SK-N-SH (cell line): ENCODE measurements around the gene ADCY7. TPM values are rescaled to one million over a fixed set of nuclear protein-coding genes. Genes with fewer than 3 reads are reported as not detected.
A peak's percentile ranks its signal among the peaks of the same experiment; 100 is the strongest.

ENCODE experiments used
- CTCF ChIA-PET: fragments of 300-600, 350-600 bp; formaldehyde crosslinking; extraction: SDS; loops from one replicate; lab custom pipeline; 2021; lab: Yijun Ruan, JAX
- POLR2A ChIA-PET: fragments of 350-600 bp; sonication (Branson Sonifier 250); formaldehyde crosslinking; extraction: SDS; loops from one replicate; lab custom pipeline; 2020; ENCODE audit warnings: antibody characterized with exemption, inconsistent platforms; lab: Yijun Ruan, JAX
- DNase-seq: peaks from one replicate; pipeline ENCODE4 v3.0.0; 2012
- H2AFZ ChIP-seq: fragments of 200-600 bp; sonication (generic); 2 replicates; pipeline ENCODE4 v1.8.1; 2016; ENCODE audit warnings: antibody characterized with exemption, mild to moderate bottlenecking, low read depth
- H3F3A ChIP-seq: fragments of 200-600 bp; sonication (generic); replicated peaks from 2 replicates; pipeline ENCODE3; 2016; ENCODE audit warnings: antibody characterized with exemption, mild to moderate bottlenecking; ENCODE audit not compliant: insufficient read depth
- H3K27ac ChIP-seq, 2 experiments: fragments of 200-500 bp in 1 of 2; fragments of 200-600 bp in 1 of 2; sonication (Bioruptor generic) in 1 of 2; sonication (generic), shearing (Covaris generic) in 1 of 2; 2 replicates each; pipeline versions ENCODE4 v1.5.1 to v1.6.1; 2014 to 2016; ENCODE audit warnings: low read depth in 2 of 2, inconsistent platforms in 1 of 2, low read length in 1 of 2, mild to moderate bottlenecking in 1 of 2, mixed read lengths in 1 of 2
- H3K27me3 ChIP-seq: fragments of 200-600 bp; sonication (generic), shearing (Covaris generic); 2 replicates; pipeline ENCODE4 v1.6.1; 2016; ENCODE audit warnings: mixed run types; ENCODE audit not compliant: insufficient read depth
- H3K36me3 ChIP-seq, 2 experiments: fragments of 200-500 bp in 1 of 2; fragments of 200-600 bp in 1 of 2; sonication (Bioruptor generic) in 1 of 2; sonication (generic) in 1 of 2; replicated peaks in 1 of 2; 2 replicates each; pipeline versions ENCODE3 to v1.5.1; 2014 to 2016; ENCODE audit warnings: low read length in 1 of 2, mild to moderate bottlenecking in 1 of 2; ENCODE audit not compliant: insufficient read depth in 2 of 2, control insufficient read depth in 1 of 2
- H3K4me1 ChIP-seq, 2 experiments: fragments of 200-500 bp in 1 of 2; fragments of 200-600 bp in 1 of 2; sonication (Bioruptor generic) in 1 of 2; sonication (generic), shearing (Covaris generic) in 1 of 2; 2 replicates each; pipeline versions ENCODE4 v1.5.1 to v1.6.1; 2014 to 2016; ENCODE audit warnings: low read depth in 1 of 2, low read length in 1 of 2, mixed run types in 1 of 2; ENCODE audit not compliant: insufficient read depth in 2 of 2, control insufficient read depth in 1 of 2
- H3K4me2 ChIP-seq: fragments of 200-600 bp; sonication (generic), shearing (Covaris generic); 2 replicates; pipeline ENCODE4 v1.6.1; 2017; ENCODE audit warnings: mixed run types
- H3K4me3 ChIP-seq, 2 experiments: fragments of 200-500 bp in 1 of 2; fragments of 200-600 bp in 1 of 2; sonication (Bioruptor generic) in 1 of 2; sonication (generic), shearing (Covaris generic) in 1 of 2; 2 replicates each; pipeline versions ENCODE4 v1.5.1 to v1.8.1; 2014 to 2016; ENCODE audit warnings: low read depth in 2 of 2, inconsistent platforms in 1 of 2, low read length in 1 of 2, mild to moderate bottlenecking in 1 of 2, mixed read lengths in 1 of 2, moderate library complexity in 1 of 2
- H3K79me2 ChIP-seq: fragments of 200-600 bp; sonication (generic); 2 replicates; pipeline ENCODE4 v1.8.1; 2017; ENCODE audit warnings: mild to moderate bottlenecking; ENCODE audit not compliant: insufficient read depth
- H3K9ac ChIP-seq: fragments of 200-600 bp; sonication (generic); 2 replicates; pipeline ENCODE4 v1.6.1; 2017; ENCODE audit warnings: mixed run types
- H3K9me2 ChIP-seq: fragments of 200-600 bp; sonication (generic); 2 replicates; pipeline ENCODE4 v1.6.1; 2017; ENCODE audit warnings: mixed run types
- H3K9me3 ChIP-seq: fragments of 200-600 bp; sonication (generic); 2 replicates; pipeline ENCODE4 v1.6.1; 2017; ENCODE audit warnings: mixed run types, mild to moderate bottlenecking, moderate library complexity
- H4K20me1 ChIP-seq: fragments of 200-600 bp; sonication (generic); 2 replicates; pipeline ENCODE4 v1.6.1; 2017; ENCODE audit warnings: mild to moderate bottlenecking, mixed run types; ENCODE audit not compliant: insufficient read depth
- EP300 ChIP-seq, 2 experiments: IDR thresholded peaks; 2 replicates each; pipeline versions ENCODE4 v1.4.0 to v1.6.1; 2012; ENCODE audit warnings: borderline replicate concordance in 1 of 2, low read depth in 1 of 2, low read length in 1 of 2
- FOSL2 ChIP-seq: IDR thresholded peaks from 2 replicates; pipeline ENCODE4 v1.4.0; 2012; ENCODE audit warnings: low read depth, mild to moderate bottlenecking, moderate library complexity, borderline replicate concordance
- FOXJ3 ChIP-seq: sonication (generic); formaldehyde crosslinking; IDR thresholded peaks from 2 replicates; pipeline ENCODE4 v1.5.1; 2020; ENCODE audit warnings: mild to moderate bottlenecking, missing genetic modification reagents
- FOXM1 ChIP-seq: IDR thresholded peaks from 2 replicates; pipeline ENCODE4 v1.4.0; 2012; ENCODE audit warnings: low read depth, mild to moderate bottlenecking
- GATA2 ChIP-seq: sonication (generic); formaldehyde crosslinking; IDR thresholded peaks from 2 replicates; pipeline ENCODE4 v1.5.0; 2020; ENCODE audit warnings: mild to moderate bottlenecking, missing genetic modification reagents
- MEF2A ChIP-seq: IDR thresholded peaks from 2 replicates; pipeline ENCODE4 v1.4.0; 2012; ENCODE audit warnings: low read depth, borderline replicate concordance
- NFIC ChIP-seq: IDR thresholded peaks from 2 replicates; pipeline ENCODE4 v1.4.0; 2012; ENCODE audit warnings: borderline replicate concordance
- RAD21 ChIP-seq: IDR thresholded peaks from 2 replicates; pipeline ENCODE4 v1.6.1; 2012; ENCODE audit warnings: mild to moderate bottlenecking, low read length
- SIN3A ChIP-seq: IDR thresholded peaks from 2 replicates; pipeline ENCODE4 v1.6.1; 2012; ENCODE audit warnings: low read depth, mild to moderate bottlenecking, low read length, moderate library complexity, borderline replicate concordance
- SMC3 ChIP-seq: IDR thresholded peaks from 2 replicates; pipeline ENCODE4 v1.6.1; 2012; ENCODE audit warnings: low read depth, low read length, improper control_type of control experiment
- TCF12 ChIP-seq: IDR thresholded peaks from 2 replicates; pipeline ENCODE4 v1.4.0; 2012
- WGBS: methylation state at CpG from one replicate; pipeline ENCODE4 v1.1.6; 2017; ENCODE audit warnings: low lambda C conversion rate; 5-methylcytosine and 5-hydroxymethylcytosine counted together
- polyA plus RNA-seq, 3 experiments: library from polyadenylated mRNA; depleted of rRNA; stranded (reverse); fragments of >200 nt; gene quantifications; 2 replicates each; pipeline ENCODE4 v1.2.3, GENCODE V29; 2012
- TF ChIP-seq, protein P1 (sequence below): IDR thresholded peaks from 2 replicates; pipeline ENCODE4 v1.6.1; 2012; ENCODE audit warnings: mild to moderate bottlenecking, low read depth, low read length, moderate library complexity
- TF ChIP-seq, protein P2 (sequence below): fragments of 200-600 bp; sonication (generic); IDR thresholded peaks from 2 replicates; pipeline ENCODE4 v1.6.1; 2017; ENCODE audit warnings: antibody characterized with exemption, mild to moderate bottlenecking, moderate library complexity
- TF ChIP-seq, protein P3 (sequence below): fragments of 150-350 bp; IDR thresholded peaks from 2 replicates; pipeline ENCODE4 v1.6.1; 2017; ENCODE audit warnings: antibody characterized with exemption, low read length, low read depth, borderline replicate concordance

Gene ADCY7
- polyA plus RNA-seq, 1 of the 3 experiments (the other 2 are of a cell fraction) = 14.3 TPM

DNA sequence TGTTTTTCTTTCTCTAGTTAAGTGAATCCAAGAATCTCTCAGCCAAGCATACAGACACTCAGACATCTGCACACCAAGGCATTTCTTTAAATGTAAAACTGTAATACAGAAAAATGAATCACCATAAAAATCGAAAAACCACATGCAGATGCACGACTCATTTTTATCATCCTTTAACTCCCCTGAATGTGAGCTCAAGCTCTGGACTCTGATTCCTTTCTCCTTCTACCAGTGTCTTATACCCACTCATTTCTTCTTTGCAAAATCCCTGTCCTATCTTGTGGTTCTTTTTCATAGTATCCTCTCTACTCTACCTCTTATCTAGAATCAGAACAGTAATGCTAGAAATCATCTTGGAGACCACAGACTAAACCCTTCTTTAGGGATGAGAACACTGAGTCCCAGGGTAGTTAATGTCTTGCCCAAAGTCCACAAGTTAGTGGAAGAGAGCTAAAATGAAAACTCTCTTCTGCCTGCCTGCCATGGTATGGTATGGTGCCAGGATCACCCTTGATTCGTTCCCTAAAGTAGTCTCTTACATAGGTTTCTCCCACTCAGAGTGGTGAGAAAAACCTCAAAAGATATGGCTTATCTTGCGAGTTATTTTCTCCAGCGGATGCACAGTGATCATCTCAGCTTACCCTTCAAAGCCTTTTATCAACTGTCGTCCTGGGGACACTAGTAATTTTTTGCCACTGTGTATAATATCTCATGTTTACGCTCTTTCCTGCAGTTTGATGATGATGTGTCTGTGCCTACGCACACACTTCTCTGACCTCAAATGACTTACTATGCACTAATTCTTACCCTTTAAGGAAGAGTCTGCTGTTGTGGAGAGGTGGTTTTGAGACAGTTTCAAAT lies 72.2 kb downstream of the ADCY7 start:
- Histone ChIP-seq H3F3A (no peaks in the 10 kb centered on the region), H4K20me1 (no peaks in the 10 kb centered on the region), H3K36me3 (peaks cover 58 to 69% of the 10 kb centered on the region in 2 experiments), H3K9me3 (no peaks in the 10 kb centered on the region), H3K79me2 (0 out of 2 replicates have a peak, but pooled peaks cover 5% of the 10 kb centered on the region), H3K27ac (peak overlapping the region in 1 of 2 experiments; percentile 25; a peak in 1 of 4 replicates), H3K27me3 (no peaks in the 10 kb centered on the region), H2AFZ (no peak overlapping the region), H3K9me2 (no peaks in the 10 kb centered on the region), H3K4me1 (peaks cover 0 to 4% of the 10 kb centered on the region in 2 experiments; a peak in 1 of 4 replicates), H3K4me2 (no peak overlapping the region), H3K4me3 (no peak overlapping the region), H3K9ac (no peak overlapping the region)
- ChIA-PET POLR2A (no interaction called here), CTCF (interaction anchor here (1.0 to 4.9 kb wide), 3 partner anchors 15 to 130 kb away, joined by 3 to 28 read pairs (median 3); no protein-coding TSS in a partner anchor)
- no peak for DNase-seq
- TF ChIP-seq FOSL2 (peak; percentile 32; the same call in 1 of the 2 replicates), MEF2A (no peak)
- WGBS = 85% methylated on average over 8 of the region's 8 CpGs

DNA sequence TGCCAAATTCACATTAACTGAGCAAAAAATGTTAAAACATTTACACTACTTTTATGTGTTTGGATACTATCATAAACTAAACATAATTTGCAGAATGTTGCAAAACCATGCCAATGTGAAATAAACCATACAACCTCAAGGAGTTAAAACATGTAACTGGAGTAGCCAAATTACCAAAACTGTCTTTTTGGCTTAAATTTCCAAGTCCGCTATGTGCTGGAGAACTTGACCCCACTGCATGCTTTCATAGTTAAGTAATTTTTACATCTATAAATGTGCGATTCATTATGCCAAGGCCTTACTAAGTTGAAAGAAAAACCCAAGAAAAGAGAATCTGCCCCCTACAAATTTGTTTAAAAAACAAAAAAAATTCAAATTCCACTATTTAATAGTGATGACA lies 74.2 kb downstream of the ADCY7 start:
- H3K27me3 ChIP-seq = no peaks in the 10 kb centered on the region
- CTCF ChIA-PET = interaction anchor here (1.1 to 4.9 kb wide), 3 partner anchors 13 to 127 kb away, joined by 4 to 28 read pairs (median 4); no protein-coding TSS in a partner anchor
- POLR2A ChIA-PET = no interaction called here

More for the DNA sequence above, 74.2 kb downstream of the ADCY7 start:
- WGBS = 88% methylated on average over 2 of the region's 2 CpGs
- H3K9me3 ChIP-seq = no peaks in the 10 kb centered on the region
- no peak overlapping the region for H3K4me3 ChIP-seq
- TF ChIP-seq EP300 (IDR thresholded peaks at IDR 0.05; ENCODE audit: borderline replicate concordance in 1 of 2, low read depth in 1 of 2, low read length in 1 of 2) (no peak), SIN3A (no peak), TCF12 (no peak), GATA2 (CRISPR knock-in tag) (no peak), FOXJ3 (no peak), RAD21 (no peak), SMC3 (no peak), FOXM1 (no peak), NFIC (no peak)
- TF ChIP-seq, protein P1, sequence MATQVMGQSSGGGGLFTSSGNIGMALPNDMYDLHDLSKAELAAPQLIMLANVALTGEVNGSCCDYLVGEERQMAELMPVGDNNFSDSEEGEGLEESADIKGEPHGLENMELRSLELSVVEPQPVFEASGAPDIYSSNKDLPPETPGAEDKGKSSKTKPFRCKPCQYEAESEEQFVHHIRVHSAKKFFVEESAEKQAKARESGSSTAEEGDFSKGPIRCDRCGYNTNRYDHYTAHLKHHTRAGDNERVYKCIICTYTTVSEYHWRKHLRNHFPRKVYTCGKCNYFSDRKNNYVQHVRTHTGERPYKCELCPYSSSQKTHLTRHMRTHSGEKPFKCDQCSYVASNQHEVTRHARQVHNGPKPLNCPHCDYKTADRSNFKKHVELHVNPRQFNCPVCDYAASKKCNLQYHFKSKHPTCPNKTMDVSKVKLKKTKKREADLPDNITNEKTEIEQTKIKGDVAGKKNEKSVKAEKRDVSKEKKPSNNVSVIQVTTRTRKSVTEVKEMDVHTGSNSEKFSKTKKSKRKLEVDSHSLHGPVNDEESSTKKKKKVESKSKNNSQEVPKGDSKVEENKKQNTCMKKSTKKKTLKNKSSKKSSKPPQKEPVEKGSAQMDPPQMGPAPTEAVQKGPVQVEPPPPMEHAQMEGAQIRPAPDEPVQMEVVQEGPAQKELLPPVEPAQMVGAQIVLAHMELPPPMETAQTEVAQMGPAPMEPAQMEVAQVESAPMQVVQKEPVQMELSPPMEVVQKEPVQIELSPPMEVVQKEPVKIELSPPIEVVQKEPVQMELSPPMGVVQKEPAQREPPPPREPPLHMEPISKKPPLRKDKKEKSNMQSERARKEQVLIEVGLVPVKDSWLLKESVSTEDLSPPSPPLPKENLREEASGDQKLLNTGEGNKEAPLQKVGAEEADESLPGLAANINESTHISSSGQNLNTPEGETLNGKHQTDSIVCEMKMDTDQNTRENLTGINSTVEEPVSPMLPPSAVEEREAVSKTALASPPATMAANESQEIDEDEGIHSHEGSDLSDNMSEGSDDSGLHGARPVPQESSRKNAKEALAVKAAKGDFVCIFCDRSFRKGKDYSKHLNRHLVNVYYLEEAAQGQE = no peak
- TF ChIP-seq, protein P2, sequence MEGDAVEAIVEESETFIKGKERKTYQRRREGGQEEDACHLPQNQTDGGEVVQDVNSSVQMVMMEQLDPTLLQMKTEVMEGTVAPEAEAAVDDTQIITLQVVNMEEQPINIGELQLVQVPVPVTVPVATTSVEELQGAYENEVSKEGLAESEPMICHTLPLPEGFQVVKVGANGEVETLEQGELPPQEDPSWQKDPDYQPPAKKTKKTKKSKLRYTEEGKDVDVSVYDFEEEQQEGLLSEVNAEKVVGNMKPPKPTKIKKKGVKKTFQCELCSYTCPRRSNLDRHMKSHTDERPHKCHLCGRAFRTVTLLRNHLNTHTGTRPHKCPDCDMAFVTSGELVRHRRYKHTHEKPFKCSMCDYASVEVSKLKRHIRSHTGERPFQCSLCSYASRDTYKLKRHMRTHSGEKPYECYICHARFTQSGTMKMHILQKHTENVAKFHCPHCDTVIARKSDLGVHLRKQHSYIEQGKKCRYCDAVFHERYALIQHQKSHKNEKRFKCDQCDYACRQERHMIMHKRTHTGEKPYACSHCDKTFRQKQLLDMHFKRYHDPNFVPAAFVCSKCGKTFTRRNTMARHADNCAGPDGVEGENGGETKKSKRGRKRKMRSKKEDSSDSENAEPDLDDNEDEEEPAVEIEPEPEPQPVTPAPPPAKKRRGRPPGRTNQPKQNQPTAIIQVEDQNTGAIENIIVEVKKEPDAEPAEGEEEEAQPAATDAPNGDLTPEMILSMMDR = no peak
- TF ChIP-seq, protein P3, sequence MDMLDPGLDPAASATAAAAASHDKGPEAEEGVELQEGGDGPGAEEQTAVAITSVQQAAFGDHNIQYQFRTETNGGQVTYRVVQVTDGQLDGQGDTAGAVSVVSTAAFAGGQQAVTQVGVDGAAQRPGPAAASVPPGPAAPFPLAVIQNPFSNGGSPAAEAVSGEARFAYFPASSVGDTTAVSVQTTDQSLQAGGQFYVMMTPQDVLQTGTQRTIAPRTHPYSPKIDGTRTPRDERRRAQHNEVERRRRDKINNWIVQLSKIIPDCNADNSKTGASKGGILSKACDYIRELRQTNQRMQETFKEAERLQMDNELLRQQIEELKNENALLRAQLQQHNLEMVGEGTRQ = no peak
- TF ChIP-seq, all 33 proteins: peak for 0
- Histone ChIP-seq H3K9me2 (no peaks in the 10 kb centered on the region), H3K36me3 (peaks cover 55 to 56% of the 10 kb centered on the region in 2 experiments), H3K4me2 (no peak overlapping the region), H3K27ac (no peak overlapping the region), H3K79me2 (0 out of 2 replicates have a peak, but pooled peaks cover 5% of the 10 kb centered on the region), H3K4me1 (peaks cover 0 to 4% of the 10 kb centered on the region in 2 experiments; a peak in 1 of 4 replicates), H3F3A (no peaks in the 10 kb centered on the region), H2AFZ (no peak overlapping the region), H4K20me1 (no peaks in the 10 kb centered on the region), H3K9ac (no peak overlapping the region)
- DNase-seq = no peak
